Suprapubic skin (tissue), 4 donors: Measurements from ENCODE around the gene WWTR1. TPM values are rescaled to one million over a fixed set of nuclear protein-coding genes. Genes with fewer than 3 reads are reported as not detected.

Experiments
- DNase-seq, 2 donors: peaks; one replicate each; pipeline ENCODE4 v3.0.0-alpha.2; 2019; ENCODE audit warnings: low spot score in 2 of 2
- H3K27ac ChIP-seq: fragments of 200-600 bp; sonication (generic); one replicate; pipeline ENCODE4 v1.5.1; 2019
- H3K27me3 ChIP-seq: fragments of 200-600 bp; sonication (generic); one replicate; pipeline ENCODE4 v1.5.1; 2019
- H3K36me3 ChIP-seq: fragments of 200-600 bp; sonication (generic); one replicate; pipeline ENCODE4 v1.5.1; 2019
- H3K4me1 ChIP-seq: fragments of 200-600 bp; sonication (generic); one replicate; pipeline ENCODE4 v1.5.1; 2019
- H3K4me3 ChIP-seq: fragments of 200-600 bp; sonication (generic); one replicate; pipeline ENCODE4 v1.5.1; 2019; ENCODE audit warnings: mild to moderate bottlenecking
- H3K9me3 ChIP-seq: fragments of 200-600 bp; sonication (generic); one replicate; pipeline ENCODE4 v1.5.1; 2019
- EP300 ChIP-seq: sonication (generic); formaldehyde crosslinking; IDR thresholded peaks from one replicate; pipeline ENCODE4 v1.6.1; 2017; ENCODE audit warnings: antibody characterized with exemption
- POLR2A ChIP-seq, 2 donors: fragments of 450-650 bp; IDR thresholded peaks; one replicate each; pipeline ENCODE4 v1.6.1; 2017; ENCODE audit warnings: antibody characterized with exemption in 2 of 2, mild to moderate bottlenecking in 2 of 2, moderate library complexity in 2 of 2
- POLR2AphosphoS5 ChIP-seq, 3 donors: sonication (generic); formaldehyde crosslinking; IDR thresholded peaks; one replicate each; pipeline ENCODE4 v1.6.1; 2017; ENCODE audit warnings: antibody characterized with exemption in 3 of 3
- WGBS: methylation state at CpG from one replicate; pipeline ENCODE4 v1.1.5; 2018; 5-methylcytosine and 5-hydroxymethylcytosine counted together
- total RNA-seq, 4 donors: library from RNA; depleted of rRNA; stranded (reverse); fragments of >200 nt; gene quantifications; one replicate each; pipeline ENCODE4 v1.1.0, GENCODE V29; 2016
- TF ChIP-seq, protein P1 (sequence below), 2 donors: fragments of 200-600 bp in 1 of 2; fragments of 450-650 bp in 1 of 2; sonication (generic) in 1 of 2; IDR thresholded peaks; one replicate each; pipeline ENCODE4 v1.5.1; 2016 to 2019; ENCODE audit warnings: antibody characterized with exemption in 2 of 2, mild to moderate bottlenecking in 1 of 2, moderate library complexity in 1 of 2

The WWTR1 gene
- total RNA-seq, 4 donors from 2014 or later: 33.0 to 68.9 (median 52.1) TPM

DNA sequence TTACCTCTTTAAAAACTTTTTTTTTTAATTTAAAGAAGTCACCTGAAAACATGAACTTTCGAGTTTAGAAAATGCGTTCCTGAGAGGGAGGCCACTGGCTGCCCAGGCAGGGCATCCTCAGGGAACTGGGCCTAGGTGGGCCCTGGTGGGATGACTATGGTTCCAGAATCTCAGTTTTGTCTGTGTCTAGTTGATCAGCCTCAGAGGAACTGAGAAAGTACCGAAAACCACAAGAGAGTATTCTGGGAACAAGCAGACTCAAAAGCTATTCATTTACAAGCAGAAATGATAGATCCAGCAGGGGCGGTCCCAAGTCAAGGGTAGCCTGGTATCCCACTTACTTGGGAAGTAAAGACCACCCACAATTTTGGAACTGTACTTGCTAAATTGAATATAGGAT lies 10.5 kb downstream of the WWTR1 start:
- H3K27me3 ChIP-seq: no peaks in the 10 kb centered on the region
- H3K27ac ChIP-seq: no peak overlapping the region
- 90% methylated on average over 4 of the region's 4 CpGs for WGBS
- H3K36me3 ChIP-seq: no peaks in the 10 kb centered on the region
- no peak overlapping the region for H3K4me3 ChIP-seq
- peaks cover 81% of the 10 kb centered on the region for H3K4me1 ChIP-seq
- DNase-seq: no peak
- H3K9me3 ChIP-seq: no peaks in the 10 kb centered on the region
- TF ChIP-seq POLR2AphosphoS5 (IDR thresholded peaks at IDR 0.05): no peak
- TF ChIP-seq, protein P1, sequence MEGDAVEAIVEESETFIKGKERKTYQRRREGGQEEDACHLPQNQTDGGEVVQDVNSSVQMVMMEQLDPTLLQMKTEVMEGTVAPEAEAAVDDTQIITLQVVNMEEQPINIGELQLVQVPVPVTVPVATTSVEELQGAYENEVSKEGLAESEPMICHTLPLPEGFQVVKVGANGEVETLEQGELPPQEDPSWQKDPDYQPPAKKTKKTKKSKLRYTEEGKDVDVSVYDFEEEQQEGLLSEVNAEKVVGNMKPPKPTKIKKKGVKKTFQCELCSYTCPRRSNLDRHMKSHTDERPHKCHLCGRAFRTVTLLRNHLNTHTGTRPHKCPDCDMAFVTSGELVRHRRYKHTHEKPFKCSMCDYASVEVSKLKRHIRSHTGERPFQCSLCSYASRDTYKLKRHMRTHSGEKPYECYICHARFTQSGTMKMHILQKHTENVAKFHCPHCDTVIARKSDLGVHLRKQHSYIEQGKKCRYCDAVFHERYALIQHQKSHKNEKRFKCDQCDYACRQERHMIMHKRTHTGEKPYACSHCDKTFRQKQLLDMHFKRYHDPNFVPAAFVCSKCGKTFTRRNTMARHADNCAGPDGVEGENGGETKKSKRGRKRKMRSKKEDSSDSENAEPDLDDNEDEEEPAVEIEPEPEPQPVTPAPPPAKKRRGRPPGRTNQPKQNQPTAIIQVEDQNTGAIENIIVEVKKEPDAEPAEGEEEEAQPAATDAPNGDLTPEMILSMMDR (IDR thresholded peaks at IDR 0.05): no peak

DNA sequence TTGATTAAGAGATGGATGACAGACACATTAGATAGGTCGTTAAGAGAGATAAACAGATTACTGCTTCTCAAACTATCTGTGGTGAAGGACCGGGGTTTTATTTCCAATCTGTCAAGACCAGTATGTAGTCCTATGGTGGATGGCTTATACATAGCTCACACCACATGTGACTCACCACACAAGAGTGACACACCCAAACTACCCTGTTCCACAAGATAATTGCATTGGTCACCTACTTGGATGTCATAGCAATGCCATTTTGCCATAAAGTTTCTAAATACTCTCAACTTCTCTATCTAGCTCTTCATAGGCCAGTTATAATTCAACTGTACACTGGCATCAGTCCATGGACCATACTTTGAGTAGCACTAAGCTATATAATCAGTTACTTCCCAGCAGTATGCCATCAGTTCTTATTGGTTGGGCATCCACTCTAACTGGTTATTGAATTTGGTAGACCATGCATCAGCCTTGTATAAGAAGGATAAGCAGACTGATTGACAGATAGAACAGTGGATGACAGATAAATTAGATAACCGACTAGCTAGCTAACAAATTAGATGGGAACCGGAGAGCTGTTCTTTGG lies 11.6 kb downstream of the WWTR1 start:
- WGBS: 73% methylated on average over 4 of the region's 4 CpGs
- H3K4me1 ChIP-seq: peaks cover 86% of the 10 kb centered on the region
- H3K9me3 ChIP-seq: no peaks in the 10 kb centered on the region
- H3K27me3 ChIP-seq: no peaks in the 10 kb centered on the region
- no peak for DNase-seq
- no peak overlapping the region for H3K4me3 ChIP-seq
- H3K27ac ChIP-seq: peak overlapping the region; percentile 20
- no peaks in the 10 kb centered on the region for H3K36me3 ChIP-seq
- TF ChIP-seq, protein P1 (IDR thresholded peaks at IDR 0.05): no peak
- TF ChIP-seq EP300 (no peak), POLR2AphosphoS5 (IDR thresholded peaks at IDR 0.05) (no peak), POLR2A (IDR thresholded peaks at IDR 0.05) (no peak)

DNA sequence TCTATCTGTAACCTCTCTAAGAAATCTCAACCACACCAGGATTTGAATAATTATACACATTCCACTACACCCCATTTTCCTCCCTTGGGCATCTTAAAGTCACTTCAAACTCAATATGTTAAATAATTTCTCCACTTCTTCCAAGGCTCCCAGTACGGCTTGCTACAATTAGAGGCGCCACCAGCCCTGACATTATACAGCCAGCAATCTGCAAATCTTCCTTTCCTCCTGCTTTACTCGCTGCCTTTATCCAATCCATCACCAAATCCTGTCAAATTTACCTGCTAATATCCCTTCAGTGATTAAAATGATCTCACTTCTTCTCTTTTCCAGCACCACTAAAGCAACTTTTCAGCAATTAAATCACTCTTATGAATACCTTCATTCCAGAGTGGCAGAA lies 13.9 kb downstream of the WWTR1 start:
- Histone ChIP-seq H3K27me3 (no peaks in the 10 kb centered on the region), H3K4me1 (peaks cover 73% of the 10 kb centered on the region), H3K36me3 (no peaks in the 10 kb centered on the region), H3K9me3 (no peaks in the 10 kb centered on the region), H3K4me3 (no peak overlapping the region), H3K27ac (no peak overlapping the region)
- TF ChIP-seq, protein P1 (IDR thresholded peaks at IDR 0.05): no peak
- TF ChIP-seq EP300 (no peak), POLR2AphosphoS5 (IDR thresholded peaks at IDR 0.05) (no peak), POLR2A (IDR thresholded peaks at IDR 0.05) (no peak)
- no peak for DNase-seq
- WGBS: 53% methylated on average over 3 of the region's 3 CpGs

DNA sequence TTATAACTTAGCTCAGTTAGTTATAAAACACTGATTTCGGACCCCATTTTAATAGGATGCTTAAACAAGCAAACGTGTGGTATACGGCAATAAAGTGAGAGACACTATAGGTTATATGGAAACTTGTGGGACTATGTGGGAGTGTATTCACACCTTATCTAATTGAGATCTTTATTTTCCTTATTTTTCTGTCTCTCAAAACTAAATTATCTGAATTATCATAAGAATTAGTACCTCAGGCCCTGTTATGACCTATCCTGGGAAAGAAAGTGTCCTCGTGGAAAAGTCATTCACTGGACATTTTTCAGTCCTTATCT lies 14.4 kb downstream of the WWTR1 start:
- peaks cover 73% of the 10 kb centered on the region for H3K4me1 ChIP-seq
- H3K4me3 ChIP-seq: no peak overlapping the region
- no peak overlapping the region for H3K27ac ChIP-seq

DNA sequence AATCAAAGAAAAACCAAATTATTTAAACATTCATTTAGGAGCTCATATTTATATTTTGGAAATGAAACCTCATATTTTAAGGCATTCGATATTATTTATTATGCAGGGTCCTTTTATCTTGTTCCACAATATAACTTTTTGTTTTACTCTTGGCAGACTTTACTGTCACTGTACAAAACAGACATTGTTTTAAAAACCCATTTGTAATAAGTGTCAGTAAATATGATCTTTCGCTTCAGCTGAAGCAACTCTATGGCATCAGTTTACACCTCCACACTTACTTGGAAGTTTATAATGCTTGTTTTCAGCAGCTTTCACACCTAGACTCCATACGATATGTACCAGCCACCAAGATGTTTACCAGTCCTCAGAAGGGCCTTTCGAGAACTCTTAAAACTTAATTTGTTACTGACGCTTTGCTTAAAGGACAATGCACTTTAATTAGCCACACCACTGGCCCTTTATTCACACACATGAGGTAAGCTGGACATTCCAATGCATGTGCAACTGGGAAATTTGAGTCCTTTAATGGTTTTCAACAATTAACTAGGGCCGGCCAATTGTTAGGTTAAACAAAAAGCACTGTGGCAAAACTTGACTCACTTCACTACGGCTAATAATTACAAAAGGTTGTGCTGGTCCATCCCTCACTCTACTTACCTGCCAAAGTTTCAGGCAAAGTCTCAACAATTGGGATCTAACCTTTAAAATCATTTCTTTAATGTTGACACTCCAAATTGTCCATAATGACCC lies 16.7 kb downstream of the WWTR1 start:
- H3K27ac ChIP-seq: no peak overlapping the region
- H3K4me1 ChIP-seq: peaks cover 58% of the 10 kb centered on the region
- DNase-seq: no peak
- 61% methylated on average over 7 of the region's 7 CpGs for WGBS
- H3K9me3 ChIP-seq: no peaks in the 10 kb centered on the region
- TF ChIP-seq, protein P1 (IDR thresholded peaks at IDR 0.05): no peak
- TF ChIP-seq POLR2A (IDR thresholded peaks at IDR 0.05): no peak
- no peak for TF ChIP-seq POLR2AphosphoS5 (IDR thresholded peaks at IDR 0.05)
- no peak for TF ChIP-seq EP300
- no peaks in the 10 kb centered on the region for H3K36me3 ChIP-seq
- H3K4me3 ChIP-seq: no peak overlapping the region
- no peaks in the 10 kb centered on the region for H3K27me3 ChIP-seq

More for the DNA sequence above, 14.4 kb downstream of the WWTR1 start:
- TF ChIP-seq, protein P1 (IDR thresholded peaks at IDR 0.05): no peak
- TF ChIP-seq POLR2A (IDR thresholded peaks at IDR 0.05): no peak
- no peak for TF ChIP-seq EP300
- TF ChIP-seq POLR2AphosphoS5 (IDR thresholded peaks at IDR 0.05): no peak
- no peak for DNase-seq
- Histone ChIP-seq H3K27me3 (no peaks in the 10 kb centered on the region), H3K9me3 (no peaks in the 10 kb centered on the region), H3K36me3 (no peaks in the 10 kb centered on the region)
- 45% methylated on average over 4 of the region's 4 CpGs for WGBS
